Thyroid gland (tissue), 4 donors: Measurements from ENCODE around the gene RNPEP. TPM values are rescaled to one million over a fixed set of nuclear protein-coding genes. Genes with fewer than 3 reads are reported as not detected.
A peak's percentile ranks its signal among the peaks of the same experiment; 100 is the strongest.

Experiments used
- DNase-seq, 2 donors: peaks; one replicate each; pipeline ENCODE4 v3.0.0-alpha.2; 2019
- H3K27ac ChIP-seq, 3 donors: fragments of 200-600 bp; sonication (generic); 1 replicate in 2 of 3; 2 replicates in 1 of 3; pipeline ENCODE4 v1.5.1; 2016 to 2019; ENCODE audit warnings: mild to moderate bottlenecking in 1 of 3, moderate library complexity in 1 of 3
- H3K27me3 ChIP-seq: fragments of 200-600 bp; sonication (generic); one replicate; pipeline ENCODE4 v1.5.1; 2019
- H3K36me3 ChIP-seq, 2 donors: fragments of 200-600 bp; sonication (generic); one replicate each; pipeline ENCODE4 v1.5.1; 2016 to 2019
- H3K4me1 ChIP-seq, 2 donors: fragments of 200-600 bp; sonication (generic); one replicate each; pipeline ENCODE4 v1.5.1; 2017 to 2019
- H3K4me3 ChIP-seq, 3 donors: fragments of 200-600 bp; sonication (generic); replicated peaks in 1 of 3; 1 replicate in 2 of 3; 2 replicates in 1 of 3; pipeline ENCODE4 v1.5.1; 2016; ENCODE audit warnings: mild to moderate bottlenecking in 1 of 3
- H3K9me3 ChIP-seq: fragments of 200-600 bp; sonication (generic); one replicate; pipeline ENCODE4 v1.5.1; 2017
- CTCF ChIP-seq, 6 experiments: fragments of 200-600 bp in 3 of 6; fragments of 450-650 bp in 3 of 6; sonication (generic) in 3 of 6; IDR thresholded peaks; one replicate each; pipeline ENCODE4 v1.5.1; 2016 to 2019; ENCODE audit warnings: antibody characterized with exemption in 6 of 6, mild to moderate bottlenecking in 2 of 6, inconsistent platforms in 1 of 6, moderate library complexity in 1 of 6
- POLR2A ChIP-seq, 2 donors: fragments of 450-650 bp; IDR thresholded peaks; one replicate each; pipeline ENCODE4 v1.6.1; 2017; ENCODE audit warnings: antibody characterized with exemption in 2 of 2, mild to moderate bottlenecking in 2 of 2, moderate library complexity in 1 of 2
- WGBS, 2 donors: methylation state at CpG; one replicate each; pipeline ENCODE4 v1.1.5; 2017; 5-methylcytosine and 5-hydroxymethylcytosine counted together
- intact Hi-C: fragments of 100-400 bp; cut with DNase I; formaldehyde crosslinking; loops from one replicate; pipeline ENCODE4 v1.15.1; 2023
- total RNA-seq, 4 donors: library from RNA; depleted of rRNA; stranded (reverse); fragments of >200 nt; gene quantifications; one replicate each; pipeline ENCODE4 v1.2.3, GENCODE V29; 2016

RNPEP gene
- total RNA-seq, 4 donors from 2014 or later, result 61.4 to 98.1 (median 85.7) TPM

GRCh38 chr1:202005958-202006357 is 23.5 kb downstream of the RNPEP start:
- WGBS, 2 donors, result 73 to 80% methylated on average over 2 of the region's 2 CpGs
- Histone ChIP-seq H3K27me3 (no peaks in the 10 kb centered on the region), H3K4me3 (no peak overlapping the region), H3K4me1 (peaks cover 46 to 50% of the 10 kb centered on the region in 2 donors), H3K36me3 (peaks cover 35 to 43% of the 10 kb centered on the region in 2 donors), H3K27ac (peak overlapping the region in 2 of 3 donors; percentile 93 to 94), H3K9me3 (no peaks in the 10 kb centered on the region)
- no peak for DNase-seq
- intact Hi-C loops, result no loop called here
- TF ChIP-seq POLR2A (IDR thresholded peaks at IDR 0.05), result no peak
- TF ChIP-seq CTCF (IDR thresholded peaks at IDR 0.05), result peak in 5 of 6 experiments; percentile 16 to 74 (median 51)

- WGBS, 2 donors, result 42% methylated on average over 8 of the region's 8 CpGs
- peaks cover 30 to 34% of the 10 kb centered on the region in 2 donors for H3K36me3 ChIP-seq
- intact Hi-C loops, result no loop called here
- H3K27ac ChIP-seq, result peak overlapping the region; percentile 89 to 94 (median 93)
- DNase-seq, result peak; percentile 67 to 72
- TF ChIP-seq POLR2A (IDR thresholded peaks at IDR 0.05), result peak in 1 of 2 donors; percentile 9
- TF ChIP-seq CTCF (IDR thresholded peaks at IDR 0.05), result no peak
- H3K27me3 ChIP-seq, result no peaks in the 10 kb centered on the region
- H3K4me3 ChIP-seq, result peak overlapping the region in 1 of 3 donors; percentile 12
- H3K9me3 ChIP-seq, result no peaks in the 10 kb centered on the region
- peaks cover 58 to 64% of the 10 kb centered on the region in 2 donors for H3K4me1 ChIP-seq
Measured at GRCh38 chr1:202007304-202007703, 24.9 kb downstream of the RNPEP start.

- peaks cover 58 to 64% of the 10 kb centered on the region in 2 donors for H3K4me1 ChIP-seq
- H3K9me3 ChIP-seq, result no peaks in the 10 kb centered on the region
- DNase-seq, result peak; percentile 95 to 96
- TF ChIP-seq CTCF (IDR thresholded peaks at IDR 0.05) (peak in 1 of 6 experiments; percentile 12), POLR2A (IDR thresholded peaks at IDR 0.05) (peak in 1 of 2 donors; percentile 73)
- H3K36me3 ChIP-seq, result peaks cover 27 to 30% of the 10 kb centered on the region in 2 donors
- H3K4me3 ChIP-seq, result peak overlapping the region in 1 of 3 donors; percentile 12
- no peaks in the 10 kb centered on the region for H3K27me3 ChIP-seq
- peak overlapping the region; percentile 89 to 94 (median 93) for H3K27ac ChIP-seq
- intact Hi-C loops, result no loop called here
- 21 to 40% methylated on average over 8 to 11 of the region's 11 CpGs for WGBS, 2 donors
Measured at GRCh38 chr1:202007805-202008489, 25.5 kb downstream of the RNPEP start.

DNA sequence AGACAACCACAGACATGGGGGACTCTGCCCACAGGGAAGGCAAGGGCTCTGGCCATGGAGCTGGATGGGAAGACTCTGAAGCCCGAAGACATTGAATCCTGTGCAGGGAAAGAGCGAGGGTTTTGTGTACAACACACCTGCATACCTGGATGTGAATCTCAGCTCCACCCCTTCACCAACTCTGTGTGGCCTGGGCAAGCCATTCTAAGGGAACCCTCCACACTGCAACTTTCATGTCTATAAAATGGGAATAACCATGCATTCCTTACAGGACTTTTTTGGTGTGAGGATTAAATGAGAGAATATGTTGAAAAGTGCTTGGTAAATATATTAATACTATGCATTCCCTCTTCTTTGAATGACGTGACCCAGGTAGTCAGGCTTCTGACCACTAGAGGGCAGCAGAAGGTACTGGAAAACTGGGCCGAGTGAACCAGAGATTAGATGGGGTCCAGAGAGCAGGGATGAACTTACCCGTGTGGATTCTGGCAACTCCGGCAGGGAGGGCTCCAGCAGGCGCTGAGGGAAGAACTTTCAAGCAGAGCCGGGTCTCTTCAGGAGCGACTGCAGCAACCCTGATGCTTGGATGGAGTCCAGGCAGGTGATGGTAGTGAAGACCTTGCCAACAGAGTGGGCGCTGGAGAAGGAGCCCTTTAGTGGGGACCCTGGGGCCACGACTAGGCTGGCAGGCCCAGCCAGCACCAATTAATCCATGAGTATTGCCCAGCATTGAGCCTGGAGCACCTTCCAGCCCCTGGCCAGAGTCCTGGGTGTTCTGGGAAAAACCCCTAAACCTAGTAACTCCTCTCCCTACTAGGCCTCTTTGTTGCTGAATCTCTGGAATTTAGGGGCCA is 27.1 kb downstream of the RNPEP start:
- 14 to 17% methylated on average over 11 of the region's 11 CpGs for WGBS, 2 donors
- intact Hi-C loops, result no loop called here
- no peaks in the 10 kb centered on the region for H3K9me3 ChIP-seq
- DNase-seq, result peak; percentile 81 to 84
- TF ChIP-seq CTCF (IDR thresholded peaks at IDR 0.05) (peak; percentile 70 to 92 (median 83)), POLR2A (IDR thresholded peaks at IDR 0.05) (no peak)
- H3K4me1 ChIP-seq, result peaks cover 58 to 64% of the 10 kb centered on the region in 2 donors
- H3K4me3 ChIP-seq, result no peak overlapping the region
- peaks cover 12 to 22% of the 10 kb centered on the region in 2 donors for H3K36me3 ChIP-seq
- peak overlapping the region; percentile 89 to 94 (median 93) for H3K27ac ChIP-seq
- no peaks in the 10 kb centered on the region for H3K27me3 ChIP-seq
